ENCODE results near the gene TSC1. TPM values are rescaled to one million over a fixed set of nuclear protein-coding genes. Genes with fewer than 3 reads are reported as not detected.

Gene TSC1
- total and polyA plus RNA-seq, 10 of the 15 experiments (the other 5 are each of a cell fraction or from before 2014, with no cell fraction given), result 4.0 to 48.0 (median 14.9) TPM

DNA sequence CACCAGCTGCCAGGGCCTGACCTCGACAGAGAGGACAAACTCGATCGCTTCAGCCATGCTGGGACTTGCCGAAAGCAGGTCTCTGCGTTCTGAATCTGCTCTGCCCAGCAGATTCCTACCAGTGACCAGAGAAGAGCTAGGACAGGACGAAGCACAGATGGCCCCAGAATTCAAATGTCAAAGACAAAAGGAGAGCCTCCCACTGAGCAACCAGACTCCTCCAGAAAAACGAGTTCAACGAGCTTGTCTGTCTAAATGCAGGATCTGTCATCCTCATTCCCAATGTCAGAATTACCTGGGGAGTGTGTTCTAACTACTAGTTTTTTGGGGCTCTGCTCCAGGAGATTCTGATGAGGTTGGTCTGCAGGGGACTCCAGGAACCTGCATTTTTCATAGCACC is 79.7 kb downstream of the TSC1 start:
- no peak overlapping the region for H2AFZ ChIP-seq (ENCODE audit: control insufficient read depth, low read depth, low read length)
- in situ Hi-C loops (cut with MboI) (no loop called here), intact Hi-C loops (cut with micrococcal nuclease; ENCODE audit: unreplicated experiment) (no loop called here)
- no peak overlapping the region for H3K27ac ChIP-seq (ENCODE audit: control insufficient read depth, insufficient read depth)
- H3K9ac ChIP-seq (ENCODE audit: control insufficient read depth, insufficient read depth, low read length), result no peak overlapping the region
- no peaks in the 10 kb centered on the region for H3K9me3 ChIP-seq (replicated peaks; ENCODE audit: control insufficient read depth, insufficient read depth, low read length)
- no peak for TF ChIP-seq KAT2A (conservative IDR thresholded peaks at IDR 0.05; ENCODE audit: control insufficient read depth, low read depth, low read length)
- no peak overlapping the region for H3K4me2 ChIP-seq (ENCODE audit: control insufficient read depth, insufficient read depth)
- no peaks in the 10 kb centered on the region for H3K27me3 ChIP-seq (replicated peaks in 1 of 2; ENCODE audit: control insufficient read depth in 2 of 2, insufficient read depth in 2 of 2, low read length in 1 of 2)
- ChIA-PET CTCF (no interaction called here), SMC1A (ENCODE audit: uncharacterized antibody, unreplicated experiment) (no interaction called here), RAD21 (ENCODE audit: unreplicated experiment) (no interaction called here), POLR2A (interaction anchor here (0.5 kb wide), 1 partner anchor 163 kb away, joined by 5 read pairs; no protein-coding TSS in a partner anchor)
- BruUV-seq (replicated peaks), result no TSS peak
- no peak for DNase-seq (ENCODE audit: low read depth, low spot score)
- no peak overlapping the region for H3K4me3 ChIP-seq
- ATAC-seq, result no peak
- FAIRE-seq, result no peak
- H3K36me3 ChIP-seq (ENCODE audit: control insufficient read depth in 2 of 2, insufficient read depth in 2 of 2, low read length in 1 of 2), result no peaks in the 10 kb centered on the region
- no peaks in the 10 kb centered on the region for H3K79me2 ChIP-seq (ENCODE audit: control insufficient read depth, insufficient read depth, low read length)
- H4K20me1 ChIP-seq (ENCODE audit: control insufficient read depth, insufficient read depth), result no peaks in the 10 kb centered on the region
- H3K4me1 ChIP-seq (ENCODE audit: control insufficient read depth, insufficient read depth, low read length), result no peaks in the 10 kb centered on the region
- 33% methylated on average over 8 of the region's 8 CpGs for WGBS (ENCODE audit: insufficient coverage, insufficient replicate concordance, low lambda C conversion rate, missing lambda C conversion rate)

- Histone ChIP-seq H3K27me3 (replicated peaks in 1 of 2; ENCODE audit: control insufficient read depth in 2 of 2, insufficient read depth in 2 of 2, low read length in 1 of 2) (no peaks in the 10 kb centered on the region), H4K20me1 (ENCODE audit: control insufficient read depth, insufficient read depth) (no peaks in the 10 kb centered on the region), H2AFZ (ENCODE audit: control insufficient read depth, low read depth, low read length) (no peak overlapping the region), H3K4me1 (ENCODE audit: control insufficient read depth, insufficient read depth, low read length) (no peaks in the 10 kb centered on the region), H3K27ac (ENCODE audit: control insufficient read depth, insufficient read depth) (no peak overlapping the region), H3K4me3 (no peak overlapping the region), H3K4me2 (ENCODE audit: control insufficient read depth, insufficient read depth) (no peak overlapping the region), H3K79me2 (ENCODE audit: control insufficient read depth, insufficient read depth, low read length) (no peaks in the 10 kb centered on the region), H3K9ac (ENCODE audit: control insufficient read depth, insufficient read depth, low read length) (no peak overlapping the region), H3K36me3 (ENCODE audit: control insufficient read depth in 2 of 2, insufficient read depth in 2 of 2, low read length in 1 of 2) (no peaks in the 10 kb centered on the region), H3K9me3 (replicated peaks; ENCODE audit: control insufficient read depth, insufficient read depth, low read length) (no peaks in the 10 kb centered on the region)
- ChIA-PET POLR2A (interaction anchor here (0.6 kb wide), 1 partner anchor 12 kb away, joined by 3 read pairs; no protein-coding TSS in a partner anchor), CTCF (no interaction called here), SMC1A (ENCODE audit: uncharacterized antibody, unreplicated experiment) (no interaction called here), RAD21 (ENCODE audit: unreplicated experiment) (no interaction called here)
- intact Hi-C loops (cut with micrococcal nuclease; ENCODE audit: unreplicated experiment) (no loop called here), in situ Hi-C loops (cut with MboI) (no loop called here)
- no TSS peak for BruUV-seq (replicated peaks)
- ATAC-seq (no peak), FAIRE-seq (no peak), DNase-seq (ENCODE audit: low read depth, low spot score) (no peak)
- WGBS (ENCODE audit: insufficient coverage, insufficient replicate concordance, low lambda C conversion rate, missing lambda C conversion rate), result 0% methylated on average over 2 of the region's 2 CpGs
- TF ChIP-seq STAT3 (IDR thresholded peaks at IDR 0.05; ENCODE audit: low read depth, low read length) (no peak), KLF5 (IDR thresholded peaks at IDR 0.05; ENCODE audit: partially characterized antibody) (no peak), ZBTB40 (IDR thresholded peaks at IDR 0.05; ENCODE audit: borderline replicate concordance) (no peak), TCF12 (IDR thresholded peaks at IDR 0.05; ENCODE audit: low read depth, low read length) (no peak), ZNF687 (IDR thresholded peaks at IDR 0.05) (no peak), MXI1 (IDR thresholded peaks at IDR 0.05; ENCODE audit: low read depth, low read length) (no peak)
- TF ChIP-seq, protein P1, sequence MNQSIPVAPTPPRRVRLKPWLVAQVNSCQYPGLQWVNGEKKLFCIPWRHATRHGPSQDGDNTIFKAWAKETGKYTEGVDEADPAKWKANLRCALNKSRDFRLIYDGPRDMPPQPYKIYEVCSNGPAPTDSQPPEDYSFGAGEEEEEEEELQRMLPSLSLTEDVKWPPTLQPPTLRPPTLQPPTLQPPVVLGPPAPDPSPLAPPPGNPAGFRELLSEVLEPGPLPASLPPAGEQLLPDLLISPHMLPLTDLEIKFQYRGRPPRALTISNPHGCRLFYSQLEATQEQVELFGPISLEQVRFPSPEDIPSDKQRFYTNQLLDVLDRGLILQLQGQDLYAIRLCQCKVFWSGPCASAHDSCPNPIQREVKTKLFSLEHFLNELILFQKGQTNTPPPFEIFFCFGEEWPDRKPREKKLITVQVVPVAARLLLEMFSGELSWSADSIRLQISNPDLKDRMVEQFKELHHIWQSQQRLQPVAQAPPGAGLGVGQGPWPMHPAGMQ (IDR thresholded peaks at IDR 0.05; ENCODE audit: borderline replicate concordance), result no peak
Measured at GRCh38 chr9:132864277-132864676, 80.1 kb downstream of the TSC1 start.
